Heart right ventricle (tissue), 16 donors: ENCODE data around the gene EFNA5. TPM values are rescaled to one million over a fixed set of nuclear protein-coding genes. Genes with fewer than 3 reads are reported as not detected.

Source experiments
- ATAC-seq, 8 donors: fragments of 200-7000 bp; cut with Tn5 transposase; one replicate each; pipeline ENCODE4 v1.9.1; 2020; ENCODE audit warnings: mild to moderate bottlenecking in 8 of 8, moderate library complexity in 8 of 8, moderate number of reproducible peaks in 1 of 8
- DNase-seq, 2 donors: peaks; one replicate each; pipeline ENCODE4 v3.0.0-alpha.2; 2020
- H3K27ac ChIP-seq, 10 donors: fragments of 200-600 bp; sonication (generic) in 2 of 10; one replicate each; pipeline versions ENCODE4 v1.5.0 to v1.8.0; 2020 to 2022; ENCODE audit warnings: mild to moderate bottlenecking in 3 of 10
- H3K27me3 ChIP-seq, 7 donors: fragments of 200-600 bp; one replicate each; pipeline ENCODE4 v1.8.0; 2021 to 2022; ENCODE audit warnings: mild to moderate bottlenecking in 2 of 7
- H3K36me3 ChIP-seq, 9 donors: fragments of 200-600 bp; sonication (generic) in 1 of 9; one replicate each; pipeline versions ENCODE4 v1.5.0 to v1.8.0; 2020 to 2022; ENCODE audit warnings: mild to moderate bottlenecking in 2 of 9
- H3K4me1 ChIP-seq, 9 donors: fragments of 200-600 bp; sonication (generic) in 1 of 9; one replicate each; pipeline versions ENCODE4 v1.5.0 to v1.8.0; 2020 to 2022; ENCODE audit warnings: mild to moderate bottlenecking in 4 of 9
- H3K4me3 ChIP-seq, 10 donors: fragments of 200-600 bp; sonication (generic) in 2 of 10; one replicate each; pipeline versions ENCODE4 v1.5.0 to v1.8.0; 2020 to 2022; ENCODE audit warnings: mild to moderate bottlenecking in 7 of 10, moderate library complexity in 2 of 10
- H3K9me3 ChIP-seq, 11 donors: fragments of 200-600 bp in 10 of 11; sonication (generic) in 2 of 11; one replicate each; pipeline versions ENCODE4 v1.5.0 to v1.8.0; 2013 to 2022; ENCODE audit warnings: mild to moderate bottlenecking in 2 of 11, control low read depth in 1 of 11, moderate library complexity in 1 of 11
- WGBS, 2 donors: extraction: QIAGEN DNeasy Blood & Tissue Kit; methylation state at CpG; one replicate each; pipeline ENCODE4 v1.1.7; 2013; ENCODE audit warnings: inconsistent platforms in 1 of 2; 5-methylcytosine and 5-hydroxymethylcytosine counted together
- intact Hi-C, 10 donors: fragments of 100-400 bp; cut with DNase I; formaldehyde crosslinking; loops; one replicate each; pipeline versions ENCODE4 v1.11.1 to v1.14.2; 2022
- polyA plus RNA-seq, 2 donors: library from polyadenylated mRNA; stranded (reverse); fragments of 200-250 nt; gene quantifications; one replicate each; pipeline ENCODE4 v1.2.3, GENCODE V29; 2013
- total RNA-seq, 10 donors: library from RNA; stranded (reverse); fragmentation: NEBNext Ultra II Directional in 3 of 10; extraction: Animal tissue kit (Norgen Biotek cat#: 25700) in 3 of 10; gene quantifications; one replicate each; pipeline versions ENCODE4 v1.2.1 to v1.2.4, GENCODE V29; 2021 to 2023
- TF ChIP-seq, protein P1 (sequence below), 9 donors: fragments of 200-600 bp; sonication (generic) in 2 of 9; IDR thresholded peaks; one replicate each; pipeline versions ENCODE4 v1.5.0 to v1.8.0; 2021 to 2022; ENCODE audit warnings: antibody characterized with exemption in 9 of 9, mild to moderate bottlenecking in 5 of 9, moderate library complexity in 1 of 9
- donor health status: Arrhythmogenic right ventricular cardiomyopathy.
- donor health status: ischemic (EF 13 %, LVEDD 7.1; RV severe dilation, severe dysfunction).
- donor health status: healthy with polysubstance abuse.
- donor health status: DM: no; HTN: yes; CAD: no.
- donor health status: DM: no; HTN: no; CAD: no.
- donor health status: ischemic (EF 25% LVEDD 6.9; RV normal size, moderate dysfunction).
- donor health status: ischemic (EF 25% LVEDD 5.7; RV mildly dilated, moderate dysfunction).
- donor health status: healthy.
- donor health status: DM: yes; HTN: yes; CAD: no.
- donor health status: Ischemic cardiomyopathy.
- donor health status: ischemic (EF 35%, LVEDD 5.7; RV mildly dilated, moderate dysfunction).
- donor health status: nonischemic (EF 11% LVEDD 7.7; RV severe dilation, severe dysfunction).
- donor health status: DM: yes; HTN: yes; CAD: no.
- donor health status: PGD.
- donor health status: ischemic (EF 29% LVEDD 5.4; RV normal size, mild dysfunction).
- donor health status: nonischemic (EF 23%, LVEDD 6.1; RV moderate dilation, normal function).

EFNA5 gene
- total and polyA plus RNA-seq, 12 donors: 6.9 to 49.4 (median 33.9) TPM

DNA sequence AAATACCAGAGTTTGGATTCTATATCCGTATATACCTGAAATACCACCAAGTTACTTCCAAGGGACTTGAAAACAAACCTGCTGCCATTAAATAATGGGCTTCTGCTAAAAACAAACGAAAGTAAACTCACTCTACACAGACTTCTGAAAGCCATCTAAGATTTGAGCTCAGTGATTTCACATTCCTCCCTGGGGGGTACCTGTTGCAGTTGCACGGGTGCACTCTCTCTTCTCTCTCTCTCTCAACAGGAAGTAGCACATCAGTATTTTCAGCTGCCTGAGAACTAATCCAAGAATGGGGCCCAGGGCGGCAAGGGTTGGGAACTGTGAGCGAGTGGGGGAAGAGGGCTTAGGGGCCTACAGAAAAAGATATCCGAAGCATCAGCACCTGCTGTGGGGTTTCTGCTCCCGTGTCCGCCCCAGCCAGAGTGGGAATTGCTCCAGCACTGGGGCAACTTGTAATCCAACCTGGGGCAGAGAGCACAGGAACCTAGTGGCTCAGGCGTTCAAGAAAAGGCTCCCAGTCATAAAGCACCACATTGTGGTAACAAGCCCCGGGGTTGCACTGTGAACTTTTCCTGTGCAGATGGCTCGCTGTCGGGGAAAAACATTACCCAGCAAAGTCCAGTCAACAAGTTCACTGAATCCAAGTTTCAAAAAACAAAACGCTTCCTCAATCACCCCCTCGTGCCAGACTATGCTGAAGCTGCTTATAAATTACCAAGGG is 99.8 kb downstream of the EFNA5 start:
- H3K27ac ChIP-seq: peak overlapping the region; percentile 58 to 92 (median 82)
- H3K9me3 ChIP-seq: no peaks in the 10 kb centered on the region
- WGBS, 2 donors: 37 to 42% methylated on average over 14 of the region's 14 CpGs
- DNase-seq (no peak), ATAC-seq (peak in 7 of 8 donors; percentile 12 to 65 (median 45))
- no peaks in the 10 kb centered on the region for H3K36me3 ChIP-seq
- TF ChIP-seq, protein P1, sequence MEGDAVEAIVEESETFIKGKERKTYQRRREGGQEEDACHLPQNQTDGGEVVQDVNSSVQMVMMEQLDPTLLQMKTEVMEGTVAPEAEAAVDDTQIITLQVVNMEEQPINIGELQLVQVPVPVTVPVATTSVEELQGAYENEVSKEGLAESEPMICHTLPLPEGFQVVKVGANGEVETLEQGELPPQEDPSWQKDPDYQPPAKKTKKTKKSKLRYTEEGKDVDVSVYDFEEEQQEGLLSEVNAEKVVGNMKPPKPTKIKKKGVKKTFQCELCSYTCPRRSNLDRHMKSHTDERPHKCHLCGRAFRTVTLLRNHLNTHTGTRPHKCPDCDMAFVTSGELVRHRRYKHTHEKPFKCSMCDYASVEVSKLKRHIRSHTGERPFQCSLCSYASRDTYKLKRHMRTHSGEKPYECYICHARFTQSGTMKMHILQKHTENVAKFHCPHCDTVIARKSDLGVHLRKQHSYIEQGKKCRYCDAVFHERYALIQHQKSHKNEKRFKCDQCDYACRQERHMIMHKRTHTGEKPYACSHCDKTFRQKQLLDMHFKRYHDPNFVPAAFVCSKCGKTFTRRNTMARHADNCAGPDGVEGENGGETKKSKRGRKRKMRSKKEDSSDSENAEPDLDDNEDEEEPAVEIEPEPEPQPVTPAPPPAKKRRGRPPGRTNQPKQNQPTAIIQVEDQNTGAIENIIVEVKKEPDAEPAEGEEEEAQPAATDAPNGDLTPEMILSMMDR (IDR thresholded peaks at IDR 0.05): peak in 1 of 9 donors; percentile 10
- peaks cover 0 to 4% (median 0%) of the 10 kb centered on the region in 7 donors for H3K27me3 ChIP-seq
- H3K4me1 ChIP-seq: peaks cover 0 to 54% (median 29%) of the 10 kb centered on the region in 9 donors
- peak overlapping the region in 7 of 10 donors; percentile 22 to 57 (median 52) for H3K4me3 ChIP-seq
- intact Hi-C loops: loop anchor here in 6 of 10 donors (2.0 to 10.0 kb wide), 5 partner anchors 96 to 256 kb away; partner anchors contain the start of gene EFNA5 (in 3 of the 6)

DNA sequence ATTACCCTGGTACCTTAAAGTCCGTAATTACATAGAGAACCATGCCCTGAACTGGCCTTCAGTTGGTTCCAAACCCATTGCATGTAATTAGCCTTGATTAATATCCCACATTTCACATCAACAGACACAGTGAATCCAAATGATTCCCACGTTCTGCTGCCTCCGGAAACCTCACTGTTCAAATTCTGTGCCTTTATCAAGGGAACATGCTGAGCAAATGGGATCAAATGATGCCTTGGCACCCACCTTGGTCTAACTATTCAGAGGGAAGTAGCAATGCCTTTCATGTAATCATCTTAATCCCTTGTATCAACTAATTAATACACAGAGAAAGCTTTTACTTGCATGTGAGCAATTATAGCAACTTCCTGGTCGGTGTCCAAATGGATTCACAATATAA is 100.6 kb downstream of the EFNA5 start:
- Histone ChIP-seq H3K4me1 (peaks cover 0 to 62% (median 29%) of the 10 kb centered on the region in 9 donors), H3K27ac (peak overlapping the region in 5 of 10 donors; percentile 81 to 92 (median 84)), H3K9me3 (no peaks in the 10 kb centered on the region), H3K27me3 (peaks cover 0 to 4% (median 0%) of the 10 kb centered on the region in 7 donors), H3K36me3 (no peaks in the 10 kb centered on the region), H3K4me3 (no peak overlapping the region)
- TF ChIP-seq, protein P1 (IDR thresholded peaks at IDR 0.05): no peak
- intact Hi-C loops: loop anchor here in 6 of 10 donors (2.0 to 10.0 kb wide), 5 partner anchors 97 to 255 kb away; partner anchors contain the start of gene EFNA5 (in 3 of the 6)
- 82% methylated on average over 4 of the region's 4 CpGs for WGBS, 2 donors
- ATAC-seq (no peak), DNase-seq (no peak)

DNA sequence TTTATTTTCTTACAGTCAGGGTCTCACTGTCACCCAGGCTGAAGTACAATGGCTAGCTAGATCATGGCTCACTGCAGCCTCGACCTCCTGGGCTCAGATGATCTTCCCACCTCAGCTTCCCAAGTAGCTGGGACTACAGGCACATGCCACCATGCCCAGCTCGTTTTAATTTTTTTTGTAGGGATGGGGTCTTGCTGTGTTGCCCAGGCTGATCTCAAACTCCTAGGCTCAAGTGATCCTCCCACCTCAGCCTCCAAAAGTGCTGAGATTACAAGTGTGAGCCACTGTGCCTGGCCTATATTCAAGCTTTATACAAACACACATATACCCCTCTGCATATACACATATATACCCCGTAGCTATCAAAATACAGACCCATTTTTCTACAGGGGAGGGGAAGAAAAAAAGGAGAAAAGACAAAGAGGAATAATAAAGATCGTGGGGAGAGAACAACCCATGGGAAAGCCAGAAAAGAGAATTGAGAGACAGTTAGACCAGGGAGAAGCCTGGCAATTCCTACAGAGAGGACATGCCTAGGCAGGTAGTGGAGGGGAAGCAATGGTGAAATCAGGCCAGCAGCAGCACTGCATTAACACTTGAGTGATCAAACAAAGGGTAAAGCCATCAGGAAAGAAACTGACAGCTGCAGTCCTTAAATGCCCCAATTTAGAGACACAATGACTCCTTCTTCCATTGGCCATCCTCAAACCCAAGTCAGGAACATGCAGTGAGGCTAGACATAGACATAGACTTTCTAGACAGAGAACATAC is 102.7 kb downstream of the EFNA5 start:
- H3K36me3 ChIP-seq: no peaks in the 10 kb centered on the region
- H3K4me3 ChIP-seq: no peak overlapping the region
- TF ChIP-seq, protein P1 (IDR thresholded peaks at IDR 0.05): no peak
- peak overlapping the region in 3 of 10 donors; percentile 60 to 75 (median 69) for H3K27ac ChIP-seq
- DNase-seq (no peak), ATAC-seq (no peak)
- no peaks in the 10 kb centered on the region for H3K9me3 ChIP-seq
- WGBS, 2 donors: 88 to 91% methylated on average over 4 of the region's 4 CpGs
- intact Hi-C loops: no loop called here
- H3K4me1 ChIP-seq: peaks cover 0 to 52% (median 27%) of the 10 kb centered on the region in 9 donors
- peaks cover 0 to 4% (median 0%) of the 10 kb centered on the region in 7 donors for H3K27me3 ChIP-seq

DNA sequence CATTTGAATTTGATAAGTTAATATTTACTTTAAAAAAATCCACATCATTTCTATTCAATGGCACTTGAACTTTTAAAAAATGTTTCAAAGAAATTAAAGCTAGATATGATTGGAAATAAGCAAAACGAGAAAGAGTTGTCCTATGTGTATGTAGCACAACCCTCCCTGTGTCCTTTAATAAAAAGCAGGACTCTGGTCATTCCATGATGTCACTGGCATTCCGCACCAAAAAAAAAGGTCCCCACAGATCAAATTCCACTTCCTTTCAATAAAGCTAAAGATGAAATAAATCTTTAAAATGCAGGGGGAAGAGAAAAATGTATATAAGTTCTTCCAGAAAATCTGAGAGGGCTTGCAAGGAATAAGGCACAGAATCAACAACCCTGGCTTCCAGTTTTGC is 103.8 kb downstream of the EFNA5 start:
- Histone ChIP-seq H3K4me3 (no peak overlapping the region), H3K27ac (peak overlapping the region in 7 of 10 donors; percentile 3 to 75 (median 60)), H3K4me1 (peaks cover 0 to 45% (median 24%) of the 10 kb centered on the region in 9 donors), H3K9me3 (no peaks in the 10 kb centered on the region), H3K36me3 (no peaks in the 10 kb centered on the region), H3K27me3 (no peaks in the 10 kb centered on the region)
- ATAC-seq: no peak
- intact Hi-C loops: no loop called here
- TF ChIP-seq, protein P1 (IDR thresholded peaks at IDR 0.05): no peak
- WGBS, 2 donors: 31 to 41% methylated on average over 2 of the region's 2 CpGs
- no peak for DNase-seq
